Lung (tissue), 12 donors: Measurements from ENCODE around the gene HOMER2. TPM values are rescaled to one million over a fixed set of nuclear protein-coding genes. Genes with fewer than 3 reads are reported as not detected.

ENCODE experiments used
- ATAC-seq: fragments of 200-7000 bp; cut with Tn5 transposase; one replicate; pipeline ENCODE4 v1.9.1; 2020; ENCODE audit warnings: moderate number of reproducible peaks; ENCODE audit not compliant: insufficient read depth, low FRiP score
- DNase-seq, 3 donors: peaks; one replicate each; pipeline ENCODE4 v3.0.0-alpha.2; 2013 to 2017
- H3K27ac ChIP-seq, 2 donors: one replicate each; pipeline ENCODE4 v1.5.1; 2013; ENCODE audit warnings: mild to moderate bottlenecking in 2 of 2, moderate library complexity in 2 of 2, control low read depth in 1 of 2, inconsistent platforms in 1 of 2, low read depth in 1 of 2, low read length in 1 of 2
- H3K27me3 ChIP-seq, 3 donors: one replicate each; pipeline ENCODE4 v1.5.1; 2013; ENCODE audit warnings: low read length in 2 of 3; ENCODE audit not compliant: control insufficient read depth in 3 of 3, insufficient read depth in 3 of 3
- H3K36me3 ChIP-seq, 4 donors: one replicate each; pipeline ENCODE4 v1.5.1; 2013; ENCODE audit warnings: low read length in 4 of 4, mild to moderate bottlenecking in 1 of 4, moderate library complexity in 1 of 4; ENCODE audit not compliant: control insufficient read depth in 4 of 4, insufficient read depth in 4 of 4
- H3K4me1 ChIP-seq, 5 donors: one replicate each; pipeline ENCODE4 v1.5.1; 2013; ENCODE audit warnings: low read length in 5 of 5, mild to moderate bottlenecking in 2 of 5, moderate library complexity in 1 of 5; ENCODE audit not compliant: control insufficient read depth in 5 of 5, insufficient read depth in 5 of 5
- H3K4me3 ChIP-seq: one replicate; pipeline ENCODE4 v1.5.1; 2013; ENCODE audit warnings: mild to moderate bottlenecking, control low read depth, moderate library complexity
- H3K9ac ChIP-seq, 2 donors: one replicate each; pipeline ENCODE4 v1.5.1; 2013; ENCODE audit warnings: low read length in 2 of 2, control low read depth in 1 of 2; ENCODE audit not compliant: insufficient read depth in 1 of 2
- H3K9me3 ChIP-seq, 4 donors: one replicate each; pipeline ENCODE4 v1.5.1; 2013; ENCODE audit warnings: low read length in 3 of 4, mild to moderate bottlenecking in 1 of 4, moderate library complexity in 1 of 4; ENCODE audit not compliant: control insufficient read depth in 4 of 4, insufficient read depth in 3 of 4
- WGBS, 2 donors: extraction: QIAGEN DNeasy Blood & Tissue Kit; methylation state at CpG; one replicate each; pipeline ENCODE4 v1.1.7; 2013; 5-methylcytosine and 5-hydroxymethylcytosine counted together
- polyA plus RNA-seq, 2 donors: library from polyadenylated mRNA; stranded (reverse); fragments of 200-250 nt; gene quantifications; one replicate each; pipeline ENCODE4 v1.2.1, GENCODE V29; 2013
- total RNA-seq, 2 donors: library from RNA; depleted of rRNA in 1 of 2; stranded (reverse); fragments of >200 nt in 1 of 2; gene quantifications; one replicate each; pipeline ENCODE4 v1.2.1, GENCODE V29; 2014 to 2021
- TF ChIP-seq, protein P1 (sequence below): IDR thresholded peaks from 2 replicates; pipeline ENCODE4 v1.5.1; 2012; ENCODE audit warnings: mild to moderate bottlenecking; ENCODE audit errors: control extremely low read depth, extremely low read depth
- donor health status: control.
- donor health status: control.
- donor health status: Bipolar disorder and iron deficiency.
- donor health status: healthy.
- donor health status: DM: yes; HTN: yes; CAD: no.

The HOMER2 gene
- total and polyA plus RNA-seq, 4 donors = 7.5 to 18.1 (median 11.6) TPM

DNA sequence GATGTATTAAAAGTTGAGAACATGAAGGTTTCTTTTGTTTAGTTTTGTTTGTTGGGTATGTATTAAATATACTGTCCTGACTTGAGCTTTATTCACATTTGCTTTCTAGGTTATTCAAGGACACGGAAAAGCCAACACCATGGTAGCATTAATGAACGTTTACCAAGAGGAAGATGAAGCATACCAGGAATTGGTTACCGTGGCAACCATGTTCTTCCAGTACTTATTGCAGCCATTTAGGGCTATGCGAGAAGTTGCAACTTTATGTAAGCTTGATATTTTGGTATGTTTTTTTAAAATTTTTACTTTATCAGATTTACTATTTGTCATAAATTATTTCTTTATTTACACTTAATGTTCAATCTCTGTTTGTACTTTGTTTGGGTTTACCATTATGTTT lies 139.5 kb downstream of the HOMER2 start:
- Histone ChIP-seq H3K4me1 (peaks cover 0 to 17% (median 6%) of the 10 kb centered on the region in 5 donors), H3K27me3 (no peaks in the 10 kb centered on the region), H3K27ac (no peak overlapping the region), H3K9ac (no peak overlapping the region), H3K9me3 (no peaks in the 10 kb centered on the region), H3K36me3 (peaks cover 7 to 29% (median 17%) of the 10 kb centered on the region in 4 donors), H3K4me3 (no peak overlapping the region)
- TF ChIP-seq, protein P1, sequence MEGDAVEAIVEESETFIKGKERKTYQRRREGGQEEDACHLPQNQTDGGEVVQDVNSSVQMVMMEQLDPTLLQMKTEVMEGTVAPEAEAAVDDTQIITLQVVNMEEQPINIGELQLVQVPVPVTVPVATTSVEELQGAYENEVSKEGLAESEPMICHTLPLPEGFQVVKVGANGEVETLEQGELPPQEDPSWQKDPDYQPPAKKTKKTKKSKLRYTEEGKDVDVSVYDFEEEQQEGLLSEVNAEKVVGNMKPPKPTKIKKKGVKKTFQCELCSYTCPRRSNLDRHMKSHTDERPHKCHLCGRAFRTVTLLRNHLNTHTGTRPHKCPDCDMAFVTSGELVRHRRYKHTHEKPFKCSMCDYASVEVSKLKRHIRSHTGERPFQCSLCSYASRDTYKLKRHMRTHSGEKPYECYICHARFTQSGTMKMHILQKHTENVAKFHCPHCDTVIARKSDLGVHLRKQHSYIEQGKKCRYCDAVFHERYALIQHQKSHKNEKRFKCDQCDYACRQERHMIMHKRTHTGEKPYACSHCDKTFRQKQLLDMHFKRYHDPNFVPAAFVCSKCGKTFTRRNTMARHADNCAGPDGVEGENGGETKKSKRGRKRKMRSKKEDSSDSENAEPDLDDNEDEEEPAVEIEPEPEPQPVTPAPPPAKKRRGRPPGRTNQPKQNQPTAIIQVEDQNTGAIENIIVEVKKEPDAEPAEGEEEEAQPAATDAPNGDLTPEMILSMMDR = no peak
- DNase-seq (no peak), ATAC-seq (no peak)
- 72 to 80% methylated on average over 4 of the region's 4 CpGs for WGBS, 2 donors

DNA sequence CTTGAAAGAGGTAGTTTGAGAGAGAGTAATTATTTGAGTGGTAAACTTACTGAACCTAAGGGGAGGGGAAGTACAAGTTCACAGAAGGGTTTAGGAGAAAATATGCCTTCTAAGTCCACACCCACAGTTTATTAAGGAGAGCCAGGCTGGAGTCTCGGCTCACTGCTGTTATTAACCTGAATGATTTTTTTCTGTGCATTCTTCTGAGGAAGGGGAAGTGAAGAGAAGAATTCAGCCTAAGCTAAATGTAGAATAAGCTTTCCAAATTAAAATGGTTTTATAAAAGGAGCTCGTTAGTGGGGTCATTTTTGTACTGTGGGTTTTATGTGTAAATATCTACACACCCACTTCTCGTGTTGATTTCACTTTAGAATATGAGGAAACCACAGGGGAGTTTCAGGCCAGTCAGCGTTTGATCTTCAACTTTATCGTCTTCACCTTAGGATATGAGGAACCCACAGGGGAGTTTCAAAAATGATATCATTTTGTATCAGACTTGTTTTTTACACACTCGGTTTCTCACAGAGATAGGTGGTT lies 141.6 kb downstream of the HOMER2 start:
- DNase-seq = no peak
- no peak for ATAC-seq
- peak overlapping the region; percentile 22 to 98 for H3K27ac ChIP-seq
- peaks cover 3 to 16% (median 7%) of the 10 kb centered on the region in 4 donors for H3K36me3 ChIP-seq
- TF ChIP-seq, protein P1 = no peak
- no peaks in the 10 kb centered on the region for H3K9me3 ChIP-seq
- no peaks in the 10 kb centered on the region for H3K27me3 ChIP-seq
- peaks cover 0 to 17% (median 6%) of the 10 kb centered on the region in 5 donors for H3K4me1 ChIP-seq
- 0% methylated on average over 6 of the region's 6 CpGs for WGBS, 2 donors
- H3K9ac ChIP-seq = peak overlapping the region; percentile 41 to 91
- no peak overlapping the region for H3K4me3 ChIP-seq

DNA sequence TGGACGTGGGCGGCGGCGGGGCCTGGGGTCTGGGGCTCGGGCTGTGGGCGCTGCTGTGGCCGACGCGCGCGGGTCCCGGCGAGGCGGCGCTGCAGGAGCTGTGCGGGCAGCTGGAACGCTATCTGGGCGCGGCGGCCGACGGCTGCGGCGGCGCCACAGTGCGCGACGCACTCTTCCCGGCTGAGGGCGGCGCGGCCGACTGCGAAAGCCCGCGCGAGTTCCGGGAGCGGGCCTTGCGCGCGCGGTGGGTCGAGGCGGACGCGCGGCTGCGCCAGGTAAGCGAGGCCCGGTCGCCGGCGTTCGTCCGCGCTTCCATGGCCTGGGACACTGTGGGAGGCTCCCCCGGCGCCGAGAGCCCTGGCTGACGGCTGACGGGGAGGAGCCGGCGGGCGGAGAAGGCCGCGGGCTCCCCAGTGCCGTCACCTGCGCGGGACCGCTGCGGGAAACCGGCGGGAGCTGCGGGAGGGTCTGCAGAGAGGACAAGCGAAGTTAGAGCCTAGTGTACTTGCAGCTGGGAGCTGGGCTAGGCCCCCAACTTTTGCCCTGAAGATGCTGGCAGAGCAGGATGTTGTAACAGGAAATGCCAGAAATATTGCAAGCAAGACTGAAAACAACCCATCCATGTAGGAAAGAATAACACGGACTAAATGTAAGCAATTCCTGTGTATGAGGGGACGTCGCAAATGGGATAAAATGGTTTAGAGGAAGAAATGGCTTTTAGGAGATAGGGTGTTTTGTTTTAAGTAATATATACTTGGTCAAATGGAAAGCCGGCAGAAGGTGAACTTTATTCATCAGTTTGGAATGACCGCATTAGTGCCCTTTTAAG lies 142.2 kb downstream of the HOMER2 start:
- DNase-seq = peak; percentile 59 to 77 (median 71)

More for the DNA sequence above, 142.2 kb downstream of the HOMER2 start:
- no peaks in the 10 kb centered on the region for H3K9me3 ChIP-seq
- peaks cover 2 to 9% (median 3%) of the 10 kb centered on the region in 4 donors for H3K36me3 ChIP-seq
- peak overlapping the region; percentile 41 to 91 for H3K9ac ChIP-seq
- H3K27me3 ChIP-seq = no peaks in the 10 kb centered on the region
- TF ChIP-seq, protein P1 = no peak
- H3K4me1 ChIP-seq = peaks cover 0 to 17% (median 6%) of the 10 kb centered on the region in 5 donors
- H3K4me3 ChIP-seq = peak overlapping the region; percentile 97
- peak overlapping the region; percentile 98 to 100 for H3K27ac ChIP-seq
- 0% methylated on average over 53 to 81 of the region's 81 CpGs for WGBS, 2 donors
- ATAC-seq = peak; percentile 9
